ENCODE data around the gene CC2D2A. TPM values are rescaled to one million over a fixed set of nuclear protein-coding genes. Genes with fewer than 3 reads are reported as not detected.

Gene CC2D2A
- total and polyA plus RNA-seq, 10 donors, result 2.6 to 16.6 (median 6.9) TPM

DNA sequence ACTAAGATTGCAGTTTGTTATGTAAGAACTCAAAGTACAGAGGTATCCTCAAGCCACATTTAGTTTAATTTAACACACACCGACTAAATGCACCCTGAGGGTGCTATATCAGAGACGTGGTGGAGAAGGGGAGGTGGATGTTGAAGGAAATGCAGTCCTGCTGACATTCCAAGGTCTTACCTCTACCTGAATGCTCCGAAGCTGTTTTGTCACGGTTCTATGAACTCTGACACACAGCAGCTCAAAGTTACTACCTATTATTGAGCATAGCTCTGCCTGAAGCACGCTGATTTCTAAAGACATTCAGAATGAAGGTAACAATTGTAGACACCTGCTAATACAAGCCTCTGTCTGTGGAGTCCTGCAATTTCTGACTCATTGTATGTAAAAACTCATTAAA lies 6.7 kb downstream of the CC2D2A start:
- DNase-seq, result no peak
- Histone ChIP-seq H3K9me3 (no peaks in the 10 kb centered on the region), H3K36me3 (peaks cover 0 to 5% (median 0%) of the 10 kb centered on the region in 6 donors), H3K27ac (no peak overlapping the region), H3K27me3 (replicated peaks in 1 of 7) (no peaks in the 10 kb centered on the region), H3K4me1 (no peaks in the 10 kb centered on the region), H3K4me3 (no peak overlapping the region)
- WGBS, 5 donors, result 85 to 97% (median 89%) methylated on average over 5 of the region's 5 CpGs
- TF ChIP-seq, protein P1, sequence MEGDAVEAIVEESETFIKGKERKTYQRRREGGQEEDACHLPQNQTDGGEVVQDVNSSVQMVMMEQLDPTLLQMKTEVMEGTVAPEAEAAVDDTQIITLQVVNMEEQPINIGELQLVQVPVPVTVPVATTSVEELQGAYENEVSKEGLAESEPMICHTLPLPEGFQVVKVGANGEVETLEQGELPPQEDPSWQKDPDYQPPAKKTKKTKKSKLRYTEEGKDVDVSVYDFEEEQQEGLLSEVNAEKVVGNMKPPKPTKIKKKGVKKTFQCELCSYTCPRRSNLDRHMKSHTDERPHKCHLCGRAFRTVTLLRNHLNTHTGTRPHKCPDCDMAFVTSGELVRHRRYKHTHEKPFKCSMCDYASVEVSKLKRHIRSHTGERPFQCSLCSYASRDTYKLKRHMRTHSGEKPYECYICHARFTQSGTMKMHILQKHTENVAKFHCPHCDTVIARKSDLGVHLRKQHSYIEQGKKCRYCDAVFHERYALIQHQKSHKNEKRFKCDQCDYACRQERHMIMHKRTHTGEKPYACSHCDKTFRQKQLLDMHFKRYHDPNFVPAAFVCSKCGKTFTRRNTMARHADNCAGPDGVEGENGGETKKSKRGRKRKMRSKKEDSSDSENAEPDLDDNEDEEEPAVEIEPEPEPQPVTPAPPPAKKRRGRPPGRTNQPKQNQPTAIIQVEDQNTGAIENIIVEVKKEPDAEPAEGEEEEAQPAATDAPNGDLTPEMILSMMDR (IDR thresholded peaks at IDR 0.05 in 8 of 11, conservative IDR thresholded peaks at IDR 0.05 in 3 of 11), result no peak
- TF ChIP-seq POLR2A (IDR thresholded peaks at IDR 0.05) (no peak), POLR2AphosphoS5 (IDR thresholded peaks at IDR 0.05) (no peak)
- intact Hi-C loops (cut with DNase I; ENCODE audit: low total_unique reads), result no loop called here

GRCh38 chr4:15478724-15479088 lies 9.0 kb downstream of the CC2D2A start:
- 65 to 87% (median 70%) methylated on average over 5 of the region's 5 CpGs for WGBS, 5 donors
- Histone ChIP-seq H3K27me3 (replicated peaks in 1 of 7) (no peaks in the 10 kb centered on the region), H3K4me1 (no peaks in the 10 kb centered on the region), H3K4me3 (peak overlapping the region in 1 of 8 donors; percentile 59), H3K27ac (peak overlapping the region in 1 of 8 donors; percentile 45), H3K36me3 (peaks cover 0 to 5% (median 0%) of the 10 kb centered on the region in 6 donors), H3K9me3 (no peaks in the 10 kb centered on the region)
- no peak for TF ChIP-seq POLR2AphosphoS5 (IDR thresholded peaks at IDR 0.05)
- no peak for TF ChIP-seq POLR2A (IDR thresholded peaks at IDR 0.05)
- TF ChIP-seq, protein P1 (IDR thresholded peaks at IDR 0.05 in 8 of 11, conservative IDR thresholded peaks at IDR 0.05 in 3 of 11), result no peak
- intact Hi-C loops (cut with DNase I; ENCODE audit: low total_unique reads), result no loop called here
- DNase-seq, result no peak

GRCh38 chr4:15479089-15479912 lies 9.6 kb downstream of the CC2D2A start:
- Histone ChIP-seq H3K4me3 (peak overlapping the region in 7 of 8 donors; percentile 10 to 59 (median 27)), H3K27ac (peak overlapping the region in 5 of 8 donors; percentile 3 to 55 (median 45)), H3K36me3 (peaks cover 0 to 5% (median 0%) of the 10 kb centered on the region in 6 donors), H3K9me3 (no peaks in the 10 kb centered on the region), H3K27me3 (replicated peaks in 1 of 7) (no peaks in the 10 kb centered on the region), H3K4me1 (no peaks in the 10 kb centered on the region)
- DNase-seq, result no peak
- intact Hi-C loops (cut with DNase I; ENCODE audit: low total_unique reads), result no loop called here
- 47 to 71% (median 57%) methylated on average over 11 of the region's 11 CpGs for WGBS, 5 donors
- no peak for TF ChIP-seq POLR2A (IDR thresholded peaks at IDR 0.05)
- TF ChIP-seq, protein P1 (IDR thresholded peaks at IDR 0.05 in 8 of 11, conservative IDR thresholded peaks at IDR 0.05 in 3 of 11), result peak; percentile 15 to 66 (median 51)
- TF ChIP-seq POLR2AphosphoS5 (IDR thresholded peaks at IDR 0.05), result no peak

DNA sequence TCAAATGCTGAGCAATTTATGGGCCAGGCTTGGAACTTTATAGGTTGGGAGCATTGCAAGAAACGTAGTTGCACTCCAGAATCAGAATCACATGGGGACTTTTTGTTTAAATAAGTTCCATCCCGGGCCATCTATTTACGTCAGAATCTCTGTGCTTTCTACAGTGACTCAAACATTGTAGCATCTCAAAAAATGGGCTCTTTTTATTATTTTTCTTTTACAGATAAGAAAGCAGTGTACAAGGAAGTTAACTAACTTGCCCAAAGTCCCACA lies 10.2 kb downstream of the CC2D2A start:
- TF ChIP-seq, protein P1 (IDR thresholded peaks at IDR 0.05 in 8 of 11, conservative IDR thresholded peaks at IDR 0.05 in 3 of 11), result no peak
- TF ChIP-seq POLR2A (IDR thresholded peaks at IDR 0.05), result no peak
- no peak for TF ChIP-seq POLR2AphosphoS5 (IDR thresholded peaks at IDR 0.05)
- Histone ChIP-seq H3K4me1 (no peaks in the 10 kb centered on the region), H3K27me3 (replicated peaks in 1 of 7) (no peaks in the 10 kb centered on the region), H3K9me3 (peaks cover 0 to 4% (median under 1%) of the 10 kb centered on the region in 8 donors), H3K36me3 (peaks cover 0 to 5% (median 0%) of the 10 kb centered on the region in 6 donors), H3K4me3 (peak overlapping the region in 4 of 8 donors; percentile 27 to 59 (median 30)), H3K27ac (no peak overlapping the region)
- no peak for DNase-seq
- intact Hi-C loops (cut with DNase I; ENCODE audit: low total_unique reads), result no loop called here
- 58 to 86% (median 72%) methylated on average over 3 of the region's 3 CpGs for WGBS, 5 donors
